ENCODE measurements around the gene CPSF7.

DNA sequence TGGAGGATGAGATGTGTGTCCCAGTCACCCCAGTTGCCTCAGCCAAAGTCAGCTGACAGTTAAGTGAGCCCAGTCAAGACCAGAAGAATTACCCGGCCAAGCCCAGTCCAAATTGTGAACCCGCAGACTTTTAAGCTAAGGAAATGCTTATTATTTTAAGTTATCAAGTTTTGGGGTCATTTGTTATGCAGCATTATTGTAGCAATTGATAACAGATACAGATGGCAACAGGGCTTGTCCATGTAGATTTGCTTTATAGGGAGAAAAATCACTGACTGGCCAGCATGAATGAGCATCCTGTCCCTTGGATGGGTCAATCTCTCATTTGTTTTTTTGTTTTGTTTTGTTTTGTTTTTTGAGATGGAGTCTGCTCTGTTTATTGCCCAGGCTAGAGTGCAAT is 23.1 kb upstream of the CPSF7 start:
- TF ChIP-seq SREBF2 (IDR thresholded peaks at IDR 0.05; ENCODE audit: low read length) (no peak), POLR2A (IDR thresholded peaks at IDR 0.05; ENCODE audit: low read depth, low read length) (no peak), SIN3A (IDR thresholded peaks at IDR 0.05; ENCODE audit: low read depth, low read length) (no peak), REST (IDR thresholded peaks at IDR 0.05; ENCODE audit: low read depth, low read length) (no peak), DPF2 (IDR thresholded peaks at IDR 0.05) (no peak), TCF12 (IDR thresholded peaks at IDR 0.05; ENCODE audit: low read depth, low read length) (no peak), EZH2 (IDR thresholded peaks at IDR 0.05; ENCODE audit: borderline replicate concordance, control insufficient read depth, low read depth, low read length) (no peak), ZNF274 (IDR thresholded peaks at IDR 0.05; ENCODE audit: insufficient read depth, insufficient read length) (no peak), ZNF384 (IDR thresholded peaks at IDR 0.05; ENCODE audit: borderline replicate concordance, low read depth, low read length) (no peak), ELK1 (IDR thresholded peaks at IDR 0.05; ENCODE audit: low read depth, low read length) (no peak), CHD2 (IDR thresholded peaks at IDR 0.05; ENCODE audit: borderline replicate concordance, low read depth, low read length) (no peak)
- TF ChIP-seq, protein P1, sequence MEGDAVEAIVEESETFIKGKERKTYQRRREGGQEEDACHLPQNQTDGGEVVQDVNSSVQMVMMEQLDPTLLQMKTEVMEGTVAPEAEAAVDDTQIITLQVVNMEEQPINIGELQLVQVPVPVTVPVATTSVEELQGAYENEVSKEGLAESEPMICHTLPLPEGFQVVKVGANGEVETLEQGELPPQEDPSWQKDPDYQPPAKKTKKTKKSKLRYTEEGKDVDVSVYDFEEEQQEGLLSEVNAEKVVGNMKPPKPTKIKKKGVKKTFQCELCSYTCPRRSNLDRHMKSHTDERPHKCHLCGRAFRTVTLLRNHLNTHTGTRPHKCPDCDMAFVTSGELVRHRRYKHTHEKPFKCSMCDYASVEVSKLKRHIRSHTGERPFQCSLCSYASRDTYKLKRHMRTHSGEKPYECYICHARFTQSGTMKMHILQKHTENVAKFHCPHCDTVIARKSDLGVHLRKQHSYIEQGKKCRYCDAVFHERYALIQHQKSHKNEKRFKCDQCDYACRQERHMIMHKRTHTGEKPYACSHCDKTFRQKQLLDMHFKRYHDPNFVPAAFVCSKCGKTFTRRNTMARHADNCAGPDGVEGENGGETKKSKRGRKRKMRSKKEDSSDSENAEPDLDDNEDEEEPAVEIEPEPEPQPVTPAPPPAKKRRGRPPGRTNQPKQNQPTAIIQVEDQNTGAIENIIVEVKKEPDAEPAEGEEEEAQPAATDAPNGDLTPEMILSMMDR (IDR thresholded peaks at IDR 0.05 in 2 of 3, conservative IDR thresholded peaks at IDR 0.05 in 1 of 3; ENCODE audit: control insufficient read depth in 2 of 3, extremely low read depth in 1 of 3, insufficient read depth in 1 of 3, low read depth in 3 of 3, low read length in 3 of 3): no peak
- TF ChIP-seq, protein P2, sequence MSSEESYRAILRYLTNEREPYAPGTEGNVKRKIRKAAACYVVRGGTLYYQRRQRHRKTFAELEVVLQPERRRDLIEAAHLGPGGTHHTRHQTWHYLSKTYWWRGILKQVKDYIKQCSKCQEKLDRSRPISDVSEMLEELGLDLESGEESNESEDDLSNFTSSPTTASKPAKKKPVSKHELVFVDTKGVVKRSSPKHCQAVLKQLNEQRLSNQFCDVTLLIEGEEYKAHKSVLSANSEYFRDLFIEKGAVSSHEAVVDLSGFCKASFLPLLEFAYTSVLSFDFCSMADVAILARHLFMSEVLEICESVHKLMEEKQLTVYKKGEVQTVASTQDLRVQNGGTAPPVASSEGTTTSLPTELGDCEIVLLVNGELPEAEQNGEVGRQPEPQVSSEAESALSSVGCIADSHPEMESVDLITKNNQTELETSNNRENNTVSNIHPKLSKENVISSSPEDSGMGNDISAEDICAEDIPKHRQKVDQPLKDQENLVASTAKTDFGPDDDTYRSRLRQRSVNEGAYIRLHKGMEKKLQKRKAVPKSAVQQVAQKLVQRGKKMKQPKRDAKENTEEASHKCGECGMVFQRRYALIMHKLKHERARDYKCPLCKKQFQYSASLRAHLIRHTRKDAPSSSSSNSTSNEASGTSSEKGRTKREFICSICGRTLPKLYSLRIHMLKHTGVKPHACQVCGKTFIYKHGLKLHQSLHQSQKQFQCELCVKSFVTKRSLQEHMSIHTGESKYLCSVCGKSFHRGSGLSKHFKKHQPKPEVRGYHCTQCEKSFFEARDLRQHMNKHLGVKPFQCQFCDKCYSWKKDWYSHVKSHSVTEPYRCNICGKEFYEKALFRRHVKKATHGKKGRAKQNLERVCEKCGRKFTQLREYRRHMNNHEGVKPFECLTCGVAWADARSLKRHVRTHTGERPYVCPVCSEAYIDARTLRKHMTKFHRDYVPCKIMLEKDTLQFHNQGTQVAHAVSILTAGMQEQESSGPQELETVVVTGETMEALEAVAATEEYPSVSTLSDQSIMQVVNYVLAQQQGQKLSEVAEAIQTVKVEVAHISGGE (CRISPR knock-in tag; IDR thresholded peaks at IDR 0.05): no peak
